OCI-LY3 (cell line): ENCODE data around the gene C1QTNF1.

Experiments
- EZH2phosphoT487 ChIP-seq: fragments of 200-600 bp; shearing (Covaris generic); IDR thresholded peaks from 2 replicates; pipeline ENCODE4 v1.6.1; 2018; ENCODE audit warnings: antibody characterized with exemption, mixed run types, low read depth
- TF ChIP-seq, protein P1 (sequence below): fragments of 200-600, 300-600 bp; sonication (generic); IDR thresholded peaks from 2 replicates; pipeline ENCODE4 v1.5.1; 2014; ENCODE audit warnings: antibody characterized with exemption, low read length, low read depth

DNA sequence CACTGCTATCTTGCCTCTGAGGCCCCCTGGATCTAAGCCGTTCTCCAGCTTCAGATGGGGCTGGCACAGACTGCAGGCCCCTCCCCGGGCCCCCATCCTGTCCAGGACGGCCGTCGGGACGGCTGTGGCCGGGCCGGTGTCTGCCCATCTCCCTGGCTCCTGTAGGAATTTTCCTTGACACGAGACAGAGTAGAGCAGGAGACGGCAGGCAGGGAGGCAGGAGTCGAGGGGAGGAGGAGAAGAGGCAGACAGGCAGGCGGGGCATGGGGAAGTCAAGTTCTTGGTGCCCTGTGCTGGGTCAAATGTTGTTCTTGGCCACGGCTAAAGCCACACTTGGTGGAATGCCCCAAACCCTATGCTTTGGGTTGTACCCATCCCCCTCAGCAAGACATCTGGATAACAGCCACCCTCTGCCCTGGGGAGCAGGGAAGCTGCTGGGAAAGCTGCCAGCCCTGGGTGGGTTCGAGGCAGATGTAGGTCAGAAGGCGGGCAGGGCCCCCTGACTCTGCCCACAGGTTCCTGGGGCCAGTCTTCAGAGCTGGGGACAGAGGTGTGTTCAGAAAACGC lies 4.0 kb downstream of the C1QTNF1 start:
- TF ChIP-seq, protein P1, sequence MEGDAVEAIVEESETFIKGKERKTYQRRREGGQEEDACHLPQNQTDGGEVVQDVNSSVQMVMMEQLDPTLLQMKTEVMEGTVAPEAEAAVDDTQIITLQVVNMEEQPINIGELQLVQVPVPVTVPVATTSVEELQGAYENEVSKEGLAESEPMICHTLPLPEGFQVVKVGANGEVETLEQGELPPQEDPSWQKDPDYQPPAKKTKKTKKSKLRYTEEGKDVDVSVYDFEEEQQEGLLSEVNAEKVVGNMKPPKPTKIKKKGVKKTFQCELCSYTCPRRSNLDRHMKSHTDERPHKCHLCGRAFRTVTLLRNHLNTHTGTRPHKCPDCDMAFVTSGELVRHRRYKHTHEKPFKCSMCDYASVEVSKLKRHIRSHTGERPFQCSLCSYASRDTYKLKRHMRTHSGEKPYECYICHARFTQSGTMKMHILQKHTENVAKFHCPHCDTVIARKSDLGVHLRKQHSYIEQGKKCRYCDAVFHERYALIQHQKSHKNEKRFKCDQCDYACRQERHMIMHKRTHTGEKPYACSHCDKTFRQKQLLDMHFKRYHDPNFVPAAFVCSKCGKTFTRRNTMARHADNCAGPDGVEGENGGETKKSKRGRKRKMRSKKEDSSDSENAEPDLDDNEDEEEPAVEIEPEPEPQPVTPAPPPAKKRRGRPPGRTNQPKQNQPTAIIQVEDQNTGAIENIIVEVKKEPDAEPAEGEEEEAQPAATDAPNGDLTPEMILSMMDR = no peak
- no peak for TF ChIP-seq EZH2phosphoT487
